Left hindlimb (tissue), 1 donor: ENCODE results near the gene SPINT4.
"Not testable (repeated sequence)": the region's sequence is repeated elsewhere in the genome, so short reads cannot be mapped to it uniquely, and the experiment has no call there.

Experiments used
- DNase-seq: peaks from one replicate; pipeline ENCODE4 v3.0.0-alpha.2; 2018

The SPINT4 gene

DNA sequence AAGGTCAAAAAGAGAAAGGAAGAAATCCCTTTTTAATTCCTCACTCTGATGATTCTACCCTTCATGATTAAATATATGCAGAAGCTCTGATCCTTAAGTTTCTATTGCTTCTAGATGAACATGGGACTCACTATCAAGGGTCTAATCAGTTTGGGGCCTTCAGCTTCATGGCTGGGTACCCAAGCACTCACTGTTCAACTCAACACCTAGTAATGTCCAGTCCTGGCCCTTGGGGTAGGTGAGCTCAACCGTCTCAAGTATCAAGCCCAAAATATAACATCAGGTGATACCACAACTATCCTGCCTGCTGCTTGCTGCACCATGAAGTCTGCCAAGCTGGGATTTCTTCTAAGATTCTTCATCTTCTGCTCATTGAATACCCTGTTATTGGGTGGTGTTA is at the start of gene SPINT4:
Gene SPINT4, plus strand, starts transcription at position 301 of the 400 bp plus-strand sequence. Its CDS starts 21 bp downstream, at position 322.
- DNase-seq, result no peak

DNA sequence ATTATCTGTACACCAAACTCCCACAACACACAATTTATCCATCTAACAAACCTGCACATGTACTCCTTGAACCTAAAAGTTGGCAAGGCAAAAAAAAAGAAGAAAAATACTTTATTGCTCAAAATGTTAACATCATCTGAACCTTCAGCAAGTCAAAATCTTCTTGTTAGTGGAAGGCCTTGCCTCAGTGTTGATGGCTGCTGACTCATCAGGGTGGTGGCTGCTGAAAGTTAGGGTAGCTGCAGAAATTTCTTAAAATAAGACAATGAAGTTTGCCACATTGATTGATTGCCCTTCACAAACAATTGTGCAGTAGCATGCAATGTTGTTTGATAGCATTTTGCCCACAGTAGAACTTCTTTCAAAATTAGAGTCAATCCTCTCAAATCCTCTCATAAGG is 49.4 kb upstream of the SPINT4 start:
- no peak for DNase-seq

DNA sequence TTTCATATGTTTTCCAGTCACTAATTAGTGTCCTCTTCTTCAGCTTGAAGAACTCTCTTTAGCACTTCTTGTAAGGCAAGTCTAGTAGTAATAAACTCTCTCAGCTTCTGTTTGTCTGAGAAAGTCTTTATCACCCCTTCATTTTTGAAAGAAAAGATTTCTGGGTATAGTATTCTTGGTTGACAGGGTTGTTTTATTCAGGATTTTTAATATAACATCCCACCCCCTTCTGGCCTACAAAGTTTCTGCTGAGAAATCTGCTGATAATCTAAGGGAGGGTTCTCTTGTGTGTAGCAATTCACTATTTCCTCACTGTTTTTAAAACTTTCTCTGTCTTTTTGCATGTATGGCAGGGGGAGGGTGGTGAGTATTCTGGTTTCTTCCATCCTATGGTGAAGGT is 42.5 kb upstream of the SPINT4 start:
- no peak for DNase-seq

DNA sequence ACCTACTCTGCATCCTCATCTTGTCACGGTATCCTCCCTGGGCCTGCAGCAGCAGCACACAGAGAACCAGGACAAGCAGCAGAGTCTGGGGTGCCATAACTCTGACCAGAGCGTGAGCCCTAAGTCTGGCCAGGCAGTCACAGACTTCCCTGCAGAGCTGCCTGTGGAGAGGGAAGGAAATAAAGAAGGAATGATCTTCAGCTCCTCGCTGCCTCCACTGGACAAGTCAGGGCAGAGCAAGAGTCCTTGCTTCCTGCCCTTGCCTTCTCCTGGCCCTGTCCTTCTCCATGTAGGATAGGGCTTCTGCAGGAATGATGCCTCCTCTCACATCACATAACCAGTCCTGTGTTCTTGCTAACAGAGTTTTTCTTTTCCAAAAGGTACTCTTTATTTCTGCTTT is 36.3 kb upstream of the SPINT4 start:
- DNase-seq, result no peak

DNA sequence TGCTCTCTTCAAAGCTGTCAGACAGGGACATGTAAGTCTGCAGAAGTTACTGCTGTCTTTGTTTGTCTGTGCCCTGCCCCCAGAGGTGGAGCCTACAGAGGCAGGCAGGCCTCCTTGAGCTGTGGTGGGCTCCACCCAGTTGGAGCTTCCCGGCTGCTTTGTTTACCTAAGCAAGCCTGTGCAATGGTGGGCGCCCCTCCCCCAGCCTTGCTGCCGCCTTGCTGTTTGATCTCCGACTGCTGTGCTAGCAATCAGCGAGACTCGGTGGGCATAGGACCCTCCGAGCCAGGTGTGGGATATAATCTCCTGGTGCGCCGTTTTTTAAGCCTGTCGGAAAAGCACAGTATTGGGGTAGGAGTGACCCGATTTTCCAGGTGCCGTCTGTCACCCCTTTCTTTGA is 28.8 kb upstream of the SPINT4 start:
- DNase-seq, result not testable (repeated sequence)

DNA sequence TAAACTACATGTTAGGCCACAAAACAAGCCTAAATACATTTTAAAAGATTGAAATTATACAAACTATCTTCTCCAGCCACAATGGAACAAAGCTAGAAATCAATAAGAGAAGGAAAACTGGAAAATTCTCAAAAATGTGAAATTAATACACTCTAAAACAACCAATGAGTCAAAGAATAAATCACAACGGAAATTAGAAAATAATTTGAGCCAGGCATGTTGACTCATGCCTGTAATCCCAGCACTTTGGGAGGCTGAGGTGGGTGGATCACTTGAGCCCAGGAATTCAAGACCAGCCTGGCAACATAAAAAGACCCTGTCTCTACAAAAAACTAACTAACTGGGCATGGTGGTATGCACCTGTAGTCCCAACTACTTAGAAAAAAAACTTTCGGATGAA is 26.7 kb upstream of the SPINT4 start:
- no peak for DNase-seq

DNA sequence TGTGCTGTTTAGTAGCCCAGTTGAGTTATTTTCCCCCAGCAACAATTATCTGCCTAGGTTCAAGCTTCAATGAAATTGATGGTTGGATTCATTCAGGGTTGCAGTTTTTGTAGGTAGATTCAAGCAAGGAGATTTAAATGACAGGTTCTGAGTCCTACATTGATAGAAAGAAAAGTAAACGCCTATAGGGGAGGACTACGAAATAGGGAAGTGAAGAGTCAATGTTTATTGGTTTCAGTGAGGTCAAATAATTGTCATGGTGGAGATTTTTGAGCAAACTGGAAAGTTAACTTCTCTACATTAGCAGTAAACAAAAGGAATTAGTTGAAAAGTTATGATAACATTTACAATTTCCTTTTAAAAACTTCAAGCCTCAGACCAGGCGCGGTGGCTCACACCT is 21.0 kb upstream of the SPINT4 start:
- no peak for DNase-seq

DNA sequence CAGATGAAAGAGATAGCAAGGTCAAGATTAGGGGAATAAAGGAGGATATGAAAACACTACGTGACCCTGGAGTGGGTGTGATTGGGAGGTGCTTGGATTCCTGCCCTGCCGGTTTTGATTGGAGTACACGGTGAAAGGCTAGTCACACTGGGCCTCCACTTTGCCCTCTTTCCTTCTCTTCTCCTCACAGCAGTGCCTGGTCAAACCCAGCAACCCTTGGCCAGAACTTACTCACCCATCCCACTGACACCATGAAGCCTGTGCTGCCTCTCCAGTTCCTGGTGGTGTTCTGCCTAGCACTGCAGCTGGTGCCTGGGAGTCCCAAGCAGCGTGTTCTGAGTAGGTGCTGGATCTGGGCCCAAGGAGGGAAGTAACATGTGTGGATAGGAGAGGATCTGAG is 20.3 kb upstream of the SPINT4 start, which contains the start of gene WFDC13:
Gene WFDC13, plus strand, starts transcription at position 166 of the 400 bp plus-strand sequence. Its CDS starts 86 bp downstream, at position 252.
- no peak for DNase-seq

DNA sequence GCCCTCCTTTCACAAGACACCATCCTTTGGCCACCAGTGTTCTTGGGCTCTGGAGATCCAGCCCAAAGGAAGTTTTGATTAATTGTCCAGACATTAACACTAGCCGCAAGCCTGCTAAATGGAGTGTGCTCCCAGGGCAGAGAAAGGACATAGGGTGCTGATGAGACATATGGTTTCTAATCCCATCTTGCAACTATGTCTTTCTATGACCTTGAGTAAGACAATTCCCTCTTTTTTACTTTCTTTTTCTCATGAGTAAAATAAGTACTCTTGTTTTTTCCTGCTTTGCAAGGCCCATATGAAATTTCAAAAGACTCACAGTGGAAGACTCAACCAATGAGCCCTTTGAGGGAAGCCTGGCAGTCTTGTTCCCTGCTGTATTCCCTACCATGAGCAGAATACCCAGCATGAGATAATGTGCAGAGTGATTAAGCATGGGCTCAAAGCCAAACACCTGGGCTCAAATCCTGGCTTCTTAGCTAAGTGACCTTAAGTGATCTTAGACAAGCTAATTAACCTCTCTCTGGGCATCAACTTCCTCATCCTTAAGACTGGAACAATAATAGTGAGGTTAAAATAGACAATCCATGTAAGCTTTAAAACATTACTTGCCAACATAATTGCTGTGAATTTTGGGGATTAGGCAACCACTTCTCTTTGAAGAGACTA is 17.0 kb upstream of the SPINT4 start, which contains the start of gene WFDC10B:
Gene WFDC10B, minus strand, starts transcription at position 51 of the 669 bp plus-strand sequence. CDS start 19,027 bp downstream, outside the sequence.
- no peak for DNase-seq

DNA sequence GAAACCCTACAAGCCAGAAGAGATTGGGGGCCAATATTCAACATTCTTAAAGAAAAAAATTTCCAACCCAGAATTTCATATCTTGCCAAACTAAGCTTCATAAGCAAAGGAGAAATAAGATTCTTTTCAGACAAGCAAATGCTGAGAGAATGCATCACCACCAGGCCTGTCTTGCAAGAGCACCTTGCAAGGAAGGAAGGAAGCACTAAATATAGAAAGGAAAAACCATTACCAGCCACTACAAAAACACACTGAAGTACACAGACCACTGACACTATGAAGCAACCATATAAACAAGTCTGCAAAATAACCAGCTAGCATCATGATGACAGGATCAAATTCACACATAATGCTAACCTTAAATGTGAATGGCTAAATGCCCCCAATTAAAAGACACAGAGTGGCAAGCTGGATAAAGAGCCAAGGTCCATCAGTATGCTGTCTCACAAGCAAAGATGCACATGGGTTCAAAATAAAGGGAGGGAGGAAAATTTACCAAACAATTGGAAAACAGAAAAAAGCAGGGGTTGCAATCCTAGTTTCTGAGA is 5.9 kb upstream of the SPINT4 start:
- not testable (repeated sequence) for DNase-seq

DNA sequence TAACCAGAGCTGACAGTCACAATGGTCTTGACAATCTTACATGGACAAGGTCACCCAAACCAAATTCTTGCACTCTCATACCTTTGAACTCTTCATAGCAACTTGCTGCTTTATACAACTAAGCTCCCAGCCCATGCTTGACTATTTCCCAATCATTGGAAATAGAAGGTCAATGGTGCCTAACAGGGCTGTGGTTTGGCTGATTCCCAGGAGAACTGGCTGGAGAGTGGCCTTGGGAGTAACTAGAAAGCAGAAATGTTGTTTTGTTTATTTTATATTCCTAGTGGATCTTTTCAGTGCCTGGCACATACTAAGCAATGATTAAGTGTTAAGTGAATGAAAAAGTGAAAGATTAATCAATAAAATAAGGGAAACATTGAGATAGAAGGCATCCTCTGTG is 3.0 kb downstream of the SPINT4 start:
- no peak for DNase-seq

DNA sequence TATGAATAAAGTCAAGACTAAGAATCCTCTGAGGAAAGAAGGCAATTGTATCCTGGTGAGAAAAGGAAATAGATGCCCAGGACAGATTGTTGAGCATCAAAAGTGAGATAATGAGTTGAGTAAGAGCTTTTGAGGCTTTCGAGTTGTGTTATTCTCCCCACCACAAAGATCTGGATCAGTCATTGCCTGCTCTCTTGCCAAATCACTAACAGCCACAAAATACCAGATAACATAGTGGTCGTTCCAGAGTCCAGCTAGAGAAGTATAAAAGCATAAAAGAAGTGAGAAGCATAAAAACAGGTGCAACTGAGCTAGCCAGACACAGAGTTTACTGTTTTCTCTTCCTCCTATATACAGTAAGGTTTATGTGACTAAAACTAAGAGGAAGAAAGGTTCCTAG is 4.9 kb downstream of the SPINT4 start:
- no peak for DNase-seq

DNA sequence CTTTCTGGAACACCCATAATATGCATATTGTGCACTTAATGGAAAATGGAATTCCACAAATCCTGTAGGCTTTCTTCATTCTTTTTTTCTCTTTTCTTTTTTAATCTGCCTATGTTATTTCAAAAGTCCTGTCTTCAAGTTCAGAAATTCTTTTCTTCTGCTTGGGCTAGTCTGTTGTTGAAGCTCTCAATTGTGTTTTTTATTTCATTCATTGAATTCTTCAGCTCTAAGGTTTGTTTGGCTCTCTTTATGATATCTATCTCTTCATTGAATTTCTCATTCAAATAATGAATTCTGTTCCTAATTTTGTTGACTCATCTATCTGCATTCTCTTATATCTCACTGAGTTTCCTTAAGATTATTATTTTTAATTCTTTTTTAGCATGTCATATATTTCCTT is 10.1 kb downstream of the SPINT4 start:
- DNase-seq, result no peak

DNA sequence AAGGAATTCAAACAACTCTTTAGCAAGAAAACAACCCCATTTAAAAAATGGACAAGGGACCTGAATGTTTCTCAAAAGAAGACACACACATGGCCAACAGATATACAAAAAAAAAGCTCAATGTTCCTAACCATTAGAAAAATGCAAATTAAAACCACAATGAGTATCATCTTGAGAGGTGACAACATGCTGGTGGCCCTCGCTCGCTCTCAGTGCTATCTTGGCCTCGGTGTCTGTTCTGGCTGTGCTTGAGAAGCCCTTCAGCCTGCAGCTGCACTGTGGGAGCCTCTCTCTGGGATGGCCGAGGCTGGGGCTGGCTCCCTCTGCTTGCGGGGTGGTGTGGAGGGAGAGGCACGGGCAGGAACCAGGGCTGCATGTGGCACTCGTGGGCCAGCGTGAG is 13.4 kb downstream of the SPINT4 start:
- no peak for DNase-seq

DNA sequence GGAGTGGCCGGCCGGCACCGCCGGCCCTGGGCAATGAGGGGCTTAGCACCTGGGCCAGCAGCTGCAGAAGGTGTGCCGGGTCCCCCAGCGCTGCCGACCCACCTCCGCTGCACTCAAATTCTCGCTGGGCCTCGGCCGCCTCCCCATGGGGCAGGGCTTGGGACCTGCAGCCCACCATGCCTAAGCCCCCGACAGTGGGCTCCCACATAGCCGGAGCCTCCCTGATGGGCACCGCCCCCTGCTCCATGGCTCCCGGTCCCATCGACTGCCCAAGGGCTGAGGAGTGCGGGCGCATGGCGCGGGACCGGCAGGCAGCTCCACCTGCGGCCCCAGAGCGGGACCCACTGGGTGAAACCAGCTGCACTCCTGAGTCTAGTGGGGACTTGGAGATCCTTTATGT is 13.8 kb downstream of the SPINT4 start:
- DNase-seq, result no peak

DNA sequence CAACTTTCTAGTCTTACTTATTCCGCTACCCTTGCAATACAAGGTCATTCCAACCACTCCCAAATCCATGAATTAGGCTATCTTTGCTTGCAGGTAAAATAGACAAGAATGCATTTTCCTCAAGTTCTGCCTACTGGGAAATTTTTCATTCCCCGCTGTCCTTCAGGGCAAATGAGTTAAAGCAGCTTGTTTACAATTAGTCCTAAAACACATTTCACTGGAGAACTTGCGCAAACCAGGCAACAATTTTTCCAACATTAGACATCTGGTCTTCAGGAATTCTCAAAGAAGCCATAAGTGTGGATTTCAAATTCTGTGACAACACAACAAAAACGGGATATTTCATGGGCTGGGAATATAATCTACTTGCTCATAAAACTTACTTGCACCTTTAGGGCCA is 20.4 kb downstream of the SPINT4 start:
- DNase-seq, result no peak

DNA sequence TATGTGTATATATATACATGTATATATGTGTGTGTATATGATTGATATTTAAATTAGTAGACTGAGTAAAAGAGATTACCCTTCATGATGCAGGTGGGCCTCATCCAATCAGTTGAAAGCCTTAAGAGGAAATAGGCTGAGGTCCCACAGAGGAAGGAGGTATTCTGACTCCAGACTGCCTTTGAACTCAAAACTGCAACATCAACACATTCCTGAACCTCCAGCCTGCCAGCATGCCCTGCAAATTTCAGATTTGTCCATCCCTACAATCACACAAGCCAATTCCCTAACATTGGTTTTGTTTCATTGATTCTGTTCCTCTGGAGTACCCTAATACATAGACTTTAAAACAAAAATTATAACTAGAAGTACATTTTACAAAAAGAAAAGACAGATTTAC is 22.9 kb downstream of the SPINT4 start:
- no peak for DNase-seq

DNA sequence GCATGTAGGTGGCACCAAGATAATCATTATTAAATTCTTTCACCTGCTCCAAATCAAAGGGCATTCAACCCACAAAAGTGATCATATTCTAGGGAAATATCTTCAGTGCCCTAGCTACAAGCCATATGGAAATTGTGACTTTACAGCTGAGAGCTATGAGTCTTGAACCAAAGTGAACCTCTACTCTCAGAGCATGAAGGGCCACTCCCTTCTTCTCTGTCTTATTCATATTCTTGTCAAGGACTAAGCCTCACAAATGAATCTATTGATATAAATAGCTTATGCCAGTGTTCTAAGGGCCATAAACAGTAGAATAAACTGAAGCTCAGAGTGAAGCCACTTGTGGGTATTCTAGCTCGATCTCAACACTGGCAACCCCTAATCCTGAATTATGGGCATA is 29.6 kb downstream of the SPINT4 start:
- no peak for DNase-seq

DNA sequence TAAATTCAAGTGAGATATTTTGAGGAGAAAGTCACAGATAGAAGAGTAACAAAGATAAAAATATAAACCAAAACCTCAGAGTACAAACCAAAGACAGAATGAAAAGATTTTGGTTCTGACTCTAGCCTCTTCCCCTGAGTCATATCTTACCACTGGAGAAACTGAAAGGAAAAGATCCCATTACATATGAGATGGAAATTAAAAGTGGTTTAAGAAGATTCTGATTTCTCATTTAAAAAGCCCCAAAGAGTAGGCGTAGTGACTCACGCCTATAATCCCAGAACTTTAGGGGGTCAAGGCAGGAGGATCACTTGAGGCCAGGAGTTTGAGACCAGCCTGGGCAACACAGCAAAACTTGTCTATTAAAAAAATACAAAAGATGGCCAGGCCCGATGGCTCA is 30.6 kb downstream of the SPINT4 start:
- no peak for DNase-seq

DNA sequence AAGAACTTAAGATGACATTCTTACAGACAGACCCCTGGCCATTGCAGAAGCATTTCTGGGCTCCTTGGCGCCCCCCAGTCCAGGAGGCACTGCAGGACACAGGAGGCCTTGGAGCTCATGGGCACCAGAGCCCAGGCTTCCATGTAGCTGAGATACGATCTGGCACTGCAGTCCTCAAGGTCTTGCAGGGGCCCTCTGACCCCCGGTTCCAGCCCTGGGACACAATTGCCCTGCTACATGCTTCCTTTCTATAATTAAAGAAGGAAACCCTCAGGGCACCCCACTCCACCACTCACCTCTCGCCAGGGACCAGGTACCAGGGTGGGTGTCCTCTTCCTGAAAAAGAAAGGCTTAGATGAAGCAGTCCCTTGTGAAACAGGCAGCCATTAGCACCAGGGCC is 35.9 kb downstream of the SPINT4 start:
- DNase-seq, result no peak

DNA sequence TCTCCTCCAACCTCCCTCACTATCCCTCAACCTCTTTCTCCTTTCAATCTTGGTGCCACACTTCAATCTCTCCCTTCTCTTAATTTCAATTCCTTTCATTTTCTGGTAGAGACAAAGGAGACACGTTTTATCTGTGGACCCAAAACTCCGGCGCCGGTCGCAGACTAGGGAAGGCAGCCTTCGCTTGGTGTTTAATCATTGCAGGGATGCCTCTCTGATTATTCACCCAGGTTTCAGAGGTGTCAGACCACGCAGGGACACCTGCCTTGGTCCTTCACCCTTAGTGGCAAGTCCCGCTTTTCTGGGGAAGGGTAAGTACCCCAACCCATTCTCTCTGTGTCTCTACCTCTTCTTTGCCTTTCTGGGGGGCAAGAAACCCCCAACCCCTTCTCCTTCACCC is 37.8 kb downstream of the SPINT4 start:
- not testable (repeated sequence) for DNase-seq

DNA sequence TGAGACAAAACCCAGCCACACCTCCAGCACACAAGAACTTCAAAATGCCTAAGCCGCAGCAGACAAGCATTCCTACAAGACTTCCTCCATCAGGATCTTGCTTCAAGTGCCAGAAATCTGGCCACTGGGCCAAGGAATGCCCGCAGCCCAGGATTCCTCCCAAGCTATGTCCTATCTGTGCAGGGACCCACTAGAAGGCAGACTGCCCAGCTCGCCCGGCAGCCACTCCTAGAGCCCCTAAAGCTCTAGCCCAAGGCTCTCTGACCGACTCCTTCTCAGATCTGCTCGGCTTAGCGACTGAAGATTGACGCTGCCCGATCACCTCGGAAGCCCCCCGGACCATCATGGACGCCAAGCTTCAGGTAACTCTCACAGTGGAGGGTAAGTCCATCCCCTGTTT is 39.8 kb downstream of the SPINT4 start:
- DNase-seq, result not testable (repeated sequence)

DNA sequence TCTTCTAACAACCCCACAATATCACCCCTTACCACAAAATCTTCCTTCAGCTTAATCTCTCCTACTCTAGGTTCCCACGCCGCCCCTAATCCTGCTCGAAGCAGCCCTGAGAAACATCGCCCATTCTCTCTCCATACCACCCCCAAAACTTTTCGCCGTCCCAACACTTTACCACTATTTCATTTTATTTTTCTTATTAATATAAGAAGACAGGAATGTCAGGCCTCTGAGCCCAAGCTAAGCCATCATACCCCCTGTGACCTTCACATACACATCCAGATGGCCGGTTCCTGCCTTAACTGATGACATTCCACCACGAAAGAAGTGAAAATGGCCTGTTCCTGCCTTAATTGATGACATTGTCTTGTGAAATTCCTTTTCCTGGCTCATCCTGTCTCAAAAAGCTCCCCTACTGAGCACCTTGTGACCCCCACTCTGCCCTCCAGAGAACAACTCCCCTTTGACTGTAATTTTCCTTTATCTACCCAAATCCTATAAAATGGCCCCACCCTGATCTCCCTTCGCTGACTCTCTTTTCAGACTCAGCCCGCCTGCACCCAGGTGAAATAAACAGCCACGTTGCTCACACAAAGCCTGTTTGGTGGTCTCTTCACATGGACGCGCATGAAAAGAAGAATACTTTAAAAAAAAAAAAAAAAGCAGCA is 42.6 kb downstream of the SPINT4 start:
- not testable (repeated sequence) for DNase-seq

DNA sequence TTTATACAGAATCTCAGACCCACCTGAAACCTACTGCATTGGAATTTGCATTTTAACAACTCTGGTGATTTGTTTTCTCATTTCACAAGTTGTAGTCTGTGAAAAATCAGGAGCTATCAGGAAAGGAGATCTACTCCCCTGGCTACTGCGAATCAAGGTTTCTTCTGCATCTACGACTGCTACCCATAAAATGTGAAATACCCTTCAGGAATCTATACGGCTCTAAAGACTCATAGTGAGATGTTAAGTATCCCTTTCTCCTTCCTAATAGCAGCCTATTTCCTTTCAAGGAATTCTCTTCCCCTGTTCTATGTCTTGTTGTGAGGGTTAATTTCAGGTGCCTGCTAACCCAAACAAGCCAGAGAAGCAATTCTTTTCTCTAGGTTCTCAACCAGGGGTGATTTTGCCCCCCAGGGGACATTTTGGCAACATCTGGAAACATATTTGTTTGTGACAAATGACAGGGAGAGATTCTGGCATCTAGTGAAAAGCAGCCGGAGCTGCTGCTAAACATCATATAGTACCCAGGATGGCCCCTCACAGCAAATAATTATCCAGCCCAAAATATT is 43.2 kb downstream of the SPINT4 start:
- DNase-seq, result no peak
